Activated naive CD4-positive, alpha-beta T cell treated with anti-CD3 and anti-CD28 coated beads, Interleukin-2, amount 50 U/mL, for 72 hours (primary cell): ENCODE data around the gene TNPO2. TPM values are rescaled to one million over a fixed set of nuclear protein-coding genes. Genes with fewer than 3 reads are reported as not detected.
"Not testable (repeated sequence)": the region's sequence is repeated elsewhere in the genome, so short reads cannot be mapped to it uniquely, and the experiment has no call there.

ENCODE experiments used
- ATAC-seq, 2 donors: fragments of 150-1000 bp; cut with Tn5 transposase; 2 replicates each; pipeline ENCODE4 v1.10.0; 2021; ENCODE audit warnings: mild to moderate bottlenecking in 2 of 2, moderate library complexity in 2 of 2
- DNase-seq, 2 donors: peaks; one replicate each; pipeline ENCODE4 v3.0.0; 2021 to 2022; ENCODE audit warnings: low spot score in 2 of 2
- H3K27ac Mint-ChIP-seq, 2 donors: one replicate each; pipeline ENCODE4 v1.8.0; 2022; ENCODE audit warnings: mild to moderate bottlenecking in 2 of 2, mixed read lengths in 2 of 2
- H3K36me3 Mint-ChIP-seq, 2 donors: one replicate each; pipeline ENCODE4 v1.8.0; 2022; ENCODE audit warnings: mixed read lengths in 2 of 2
- H3K9me3 Mint-ChIP-seq, 2 donors: one replicate each; pipeline ENCODE4 v1.8.0; 2022; ENCODE audit warnings: mixed read lengths in 2 of 2
- total RNA-seq, 2 donors: library from RNA; stranded (reverse); gene quantifications; one replicate each; pipeline ENCODE4 v1.2.3, GENCODE V29; 2022

The TNPO2 gene
- total RNA-seq, 2 donors from 2014 or later: 89.6 to 100 TPM

- no peak for ATAC-seq
- peak in 1 of 2 donors; percentile 31 for DNase-seq
- H3K27ac Mint-ChIP-seq: peak overlapping the region; percentile 96 to 97
- H3K36me3 Mint-ChIP-seq: peaks cover 36 to 46% of the 10 kb centered on the region in 2 donors
- no peaks in the 10 kb centered on the region for H3K9me3 Mint-ChIP-seq
These were observed 2.7 kb downstream of the TNPO2 start for GRCh38 chr19:12720851-12721655.

GRCh38 chr19:12720296-12720695, 3.4 kb downstream of the TNPO2 start:
- Mint-ChIP-seq H3K27ac (peak overlapping the region in 1 of 2 donors; percentile 97), H3K36me3 (peaks cover 36 to 46% of the 10 kb centered on the region in 2 donors), H3K9me3 (no peaks in the 10 kb centered on the region)
- DNase-seq (no peak), ATAC-seq (no peak)

DNA sequence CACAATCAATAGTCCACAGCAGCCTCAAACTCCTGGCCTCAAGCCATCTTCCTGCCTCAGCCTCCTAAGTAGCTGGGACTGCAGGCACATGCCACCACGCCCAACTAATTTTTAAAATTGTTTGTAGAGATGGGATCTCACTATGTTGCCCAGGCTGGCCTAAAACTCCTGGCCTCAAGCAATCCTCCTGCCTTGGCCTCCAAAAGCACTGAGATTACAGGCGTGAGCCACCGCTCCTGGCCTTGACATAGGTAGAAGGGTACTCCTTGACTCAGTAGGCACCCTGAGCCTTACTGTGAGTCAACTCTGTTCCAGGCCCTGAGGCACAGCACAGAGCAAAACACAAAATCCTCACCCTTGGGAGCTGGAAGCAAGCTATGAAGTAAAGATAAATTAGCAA, 7.8 kb downstream of the TNPO2 start:
- no peak for DNase-seq
- H3K36me3 Mint-ChIP-seq: peaks cover 20 to 28% of the 10 kb centered on the region in 2 donors
- no peak for ATAC-seq
- no peaks in the 10 kb centered on the region for H3K9me3 Mint-ChIP-seq
- H3K27ac Mint-ChIP-seq: peak overlapping the region in 1 of 2 donors; percentile 56

DNA sequence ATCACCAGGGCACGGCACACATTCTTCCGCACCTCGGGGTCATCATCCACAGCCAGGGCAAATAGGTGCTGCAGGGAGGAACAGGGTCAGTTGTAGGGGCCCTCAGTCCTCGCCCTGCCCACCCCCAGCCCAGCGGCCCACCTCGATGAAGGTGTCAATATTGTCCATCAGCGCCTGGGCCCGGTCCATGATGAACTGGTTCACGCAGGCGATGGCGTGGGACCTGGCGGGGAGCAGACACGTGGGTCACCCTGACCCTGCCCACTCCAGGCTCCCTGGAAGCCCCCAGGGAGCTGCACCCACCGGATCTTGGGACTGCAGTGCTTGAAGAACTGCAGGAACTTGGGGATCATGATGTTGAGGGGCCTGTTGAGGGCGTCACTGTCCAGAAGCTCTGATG, 8.6 kb downstream of the TNPO2 start:
- Mint-ChIP-seq H3K27ac (no peak overlapping the region), H3K9me3 (no peaks in the 10 kb centered on the region), H3K36me3 (peaks cover 19 to 27% of the 10 kb centered on the region in 2 donors)
- ATAC-seq (no peak), DNase-seq (no peak)

GRCh38 chr19:12713304-12713703, 10.4 kb downstream of the TNPO2 start:
- H3K9me3 Mint-ChIP-seq, DNase-seq, ATAC-seq, H3K27ac Mint-ChIP-seq: not testable (repeated sequence)
- peaks cover 11 to 18% of the 10 kb centered on the region in 2 donors for H3K36me3 Mint-ChIP-seq

GRCh38 chr19:12712077-12712476, 11.7 kb downstream of the TNPO2 start:
- not testable (repeated sequence) for ATAC-seq, H3K27ac Mint-ChIP-seq, H3K9me3 Mint-ChIP-seq, DNase-seq
- H3K36me3 Mint-ChIP-seq: peaks cover 11 to 18% of the 10 kb centered on the region in 2 donors

GRCh38 chr19:12711187-12711586, 12.5 kb downstream of the TNPO2 start:
- H3K27ac Mint-ChIP-seq: no peak overlapping the region
- DNase-seq (no peak), ATAC-seq (no peak)
- H3K9me3 Mint-ChIP-seq: no peaks in the 10 kb centered on the region
- peaks cover 12% of the 10 kb centered on the region in 2 donors for H3K36me3 Mint-ChIP-seq

GRCh38 chr19:12708641-12709040, 15.1 kb downstream of the TNPO2 start:
- no peak overlapping the region for H3K27ac Mint-ChIP-seq
- no peaks in the 10 kb centered on the region for H3K9me3 Mint-ChIP-seq
- peaks cover 12 to 19% of the 10 kb centered on the region in 2 donors for H3K36me3 Mint-ChIP-seq
- ATAC-seq (no peak), DNase-seq (no peak)

- ATAC-seq: no peak
- no peak for DNase-seq
- Mint-ChIP-seq H3K27ac (peak overlapping the region in 1 of 2 donors; percentile 55), H3K9me3 (no peaks in the 10 kb centered on the region), H3K36me3 (peaks cover 6 to 14% of the 10 kb centered on the region in 2 donors)
These were observed 17.4 kb downstream of the TNPO2 start for GRCh38 chr19:12706332-12706718.

DNA sequence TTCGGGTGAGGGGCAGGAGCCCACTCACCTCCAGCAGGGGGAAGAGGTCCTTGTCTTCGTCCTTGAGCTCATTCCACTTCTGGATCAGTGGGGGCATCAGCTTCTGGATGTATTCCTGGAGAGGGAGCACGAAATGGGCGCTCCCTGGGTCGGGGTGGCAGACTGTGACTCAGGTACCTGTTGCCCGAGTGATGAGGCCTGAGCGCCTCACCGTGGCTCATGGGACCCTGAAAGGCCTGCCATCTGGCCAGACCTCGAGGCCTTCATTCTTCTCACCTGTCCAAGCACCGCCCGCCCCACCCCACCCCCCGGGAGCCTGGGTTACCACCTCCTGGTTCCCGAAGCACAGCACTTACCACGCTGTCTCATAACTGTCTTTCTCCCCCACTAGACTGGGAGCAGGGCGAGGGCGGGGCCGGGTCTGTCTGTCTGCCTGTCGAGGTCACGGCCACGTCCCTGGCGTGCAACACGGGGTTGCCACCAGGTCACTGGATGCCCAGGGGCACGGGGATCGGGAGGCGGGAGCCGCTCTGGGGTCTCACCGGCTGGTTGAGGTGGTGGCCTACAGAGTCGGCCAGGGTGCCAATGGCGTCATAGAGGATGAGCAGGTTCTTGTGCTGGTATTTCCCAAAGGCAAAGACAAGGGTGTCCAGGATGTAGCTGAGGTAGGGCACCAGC, 17.9 kb downstream of the TNPO2 start:
- H3K27ac Mint-ChIP-seq: no peak overlapping the region
- H3K36me3 Mint-ChIP-seq: peaks cover 6 to 14% of the 10 kb centered on the region in 2 donors
- no peak for ATAC-seq
- no peaks in the 10 kb centered on the region for H3K9me3 Mint-ChIP-seq
- DNase-seq: no peak

DNA sequence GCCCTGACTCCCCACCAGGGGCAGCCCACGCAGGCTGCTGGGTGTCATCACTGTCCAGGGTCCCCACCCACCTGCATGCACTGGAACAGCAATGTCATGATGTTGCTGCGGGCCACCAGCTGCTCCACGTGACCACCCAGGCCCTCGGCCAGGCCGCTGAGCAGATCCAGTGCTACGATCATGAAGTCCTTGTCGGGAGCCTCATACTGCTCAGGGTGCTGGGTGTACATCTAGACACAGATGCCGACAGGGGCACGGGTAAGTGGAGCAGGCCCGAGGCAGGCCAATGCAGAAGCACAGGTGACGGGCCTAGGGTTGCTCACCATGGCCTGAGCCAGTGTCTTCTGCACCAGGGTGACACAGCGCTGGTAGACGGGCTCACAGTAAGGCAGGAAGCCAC, 18.6 kb downstream of the TNPO2 start:
- ATAC-seq (no peak), DNase-seq (no peak)
- Mint-ChIP-seq H3K9me3 (no peaks in the 10 kb centered on the region), H3K36me3 (peaks cover 2 to 9% of the 10 kb centered on the region in 2 donors), H3K27ac (no peak overlapping the region)

DNA sequence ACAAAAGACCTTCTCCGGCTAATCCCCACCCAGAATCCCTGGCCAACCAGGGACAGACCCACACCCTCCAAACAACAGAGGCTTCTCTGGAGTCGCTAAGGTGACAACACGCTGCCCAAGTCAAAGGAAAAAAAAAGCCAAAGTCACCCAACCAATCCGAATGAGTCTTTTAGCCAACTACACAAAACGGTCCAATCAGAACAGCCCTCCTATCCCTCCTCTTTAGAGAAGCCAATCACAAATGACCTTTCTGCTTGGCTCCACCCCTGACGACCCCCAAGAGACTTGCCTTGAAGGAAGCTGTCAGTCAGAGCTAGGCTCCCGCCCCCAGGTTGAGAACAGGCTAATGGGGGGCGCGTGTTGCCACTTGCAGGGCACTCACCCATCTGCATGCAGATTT, 20.7 kb downstream of the TNPO2 start:
- ATAC-seq: peak; percentile 18 to 69
- peak overlapping the region in 1 of 2 donors; percentile 32 for H3K27ac Mint-ChIP-seq
- H3K9me3 Mint-ChIP-seq: no peaks in the 10 kb centered on the region
- H3K36me3 Mint-ChIP-seq: peaks cover 4 to 8% of the 10 kb centered on the region in 2 donors
- peak in 1 of 2 donors; percentile 30 for DNase-seq

DNA sequence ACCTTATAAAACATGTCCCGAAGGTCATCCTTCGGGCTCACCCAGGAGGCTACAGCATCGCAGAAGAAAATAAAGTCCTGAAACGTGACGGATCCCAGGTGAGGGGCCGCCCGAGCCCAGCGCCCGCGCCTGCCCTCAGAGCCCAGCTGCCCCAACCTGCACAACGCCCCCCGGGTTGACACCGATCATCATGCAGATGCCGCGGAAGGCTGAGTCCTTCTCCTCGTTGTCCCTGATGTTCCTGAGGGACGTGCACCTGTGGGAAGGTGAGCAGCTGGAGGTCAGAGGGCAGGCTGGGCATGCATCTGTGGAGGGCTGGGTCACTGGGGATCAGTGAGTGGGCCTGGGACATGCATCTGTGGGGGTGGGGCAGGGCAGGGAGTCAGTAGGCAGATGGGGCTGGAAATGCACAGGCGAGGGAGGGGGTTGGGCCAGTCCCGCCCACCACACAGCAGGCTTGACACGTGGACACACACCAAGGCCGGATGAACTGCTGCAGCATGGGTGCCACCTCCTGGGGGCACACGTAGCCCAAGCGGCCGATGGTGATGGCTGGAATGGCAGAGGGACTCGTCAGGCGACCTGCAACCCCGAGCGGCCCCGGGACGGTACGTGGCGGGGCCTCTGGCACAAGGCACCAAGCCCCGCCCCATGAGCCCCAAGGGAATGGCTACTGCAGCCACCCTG, 22.0 kb downstream of the TNPO2 start:
- Mint-ChIP-seq H3K9me3 (no peaks in the 10 kb centered on the region), H3K27ac (no peak overlapping the region), H3K36me3 (peaks cover 6 to 8% of the 10 kb centered on the region in 2 donors)
- DNase-seq: no peak
- no peak for ATAC-seq

- peak overlapping the region; percentile 38 to 58 for H3K27ac Mint-ChIP-seq
- no peak for ATAC-seq
- DNase-seq: no peak
- peaks cover 0 to 8% of the 10 kb centered on the region in 2 donors for H3K36me3 Mint-ChIP-seq
- no peaks in the 10 kb centered on the region for H3K9me3 Mint-ChIP-seq
These were observed 25.6 kb downstream of the TNPO2 start for GRCh38 chr19:12698138-12698537.

DNA sequence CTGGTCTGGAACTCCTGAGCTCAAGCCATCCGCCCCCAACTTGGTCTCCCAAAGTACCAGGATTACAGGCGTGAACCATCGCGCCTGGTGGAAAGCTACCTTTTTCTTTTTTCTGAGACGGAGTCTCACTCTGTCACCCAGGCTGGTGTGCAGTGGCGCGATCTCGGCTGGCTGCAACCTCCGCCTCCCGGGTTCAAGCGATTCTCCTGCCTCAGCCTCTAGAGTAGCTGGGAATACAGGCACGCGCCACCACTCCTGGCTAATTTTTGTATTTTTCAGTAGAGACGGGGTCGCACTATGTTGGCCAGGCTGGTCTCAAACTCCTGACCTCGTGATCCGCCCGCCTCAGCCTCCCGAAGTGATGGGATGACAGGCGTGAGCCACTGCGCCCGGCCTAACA, 26.3 kb downstream of the TNPO2 start:
- H3K36me3 Mint-ChIP-seq, DNase-seq, H3K9me3 Mint-ChIP-seq, ATAC-seq: not testable (repeated sequence)
- H3K27ac Mint-ChIP-seq: peak overlapping the region in 1 of 2 donors; percentile 22

GRCh38 chr19:12696366-12697335, 27.1 kb downstream of the TNPO2 start, which contains the start of gene FBXW9:
Gene FBXW9 (minus strand): TSS chr19:12696631. CDS start chr19:12696581, 50 bp downstream.
- H3K36me3 Mint-ChIP-seq: peaks cover 0 to 8% of the 10 kb centered on the region in 2 donors
- no peaks in the 10 kb centered on the region for H3K9me3 Mint-ChIP-seq
- ATAC-seq (peak; percentile 94 to 95), DNase-seq (peak; percentile 93 to 96)
- peak within 1 kb of the TSS; percentile 89 to 96 for H3K27ac Mint-ChIP-seq
